ENCODE data around the gene SDK1. TPM values are rescaled to one million over a fixed set of nuclear protein-coding genes. Genes with fewer than 3 reads are reported as not detected.
"Not testable (repeated sequence)": the region's sequence is repeated elsewhere in the genome, so short reads cannot be mapped to it uniquely, and the experiment has no call there.

The SDK1 gene
- polyA plus RNA-seq, 1 donor, result 3.4 TPM

DNA sequence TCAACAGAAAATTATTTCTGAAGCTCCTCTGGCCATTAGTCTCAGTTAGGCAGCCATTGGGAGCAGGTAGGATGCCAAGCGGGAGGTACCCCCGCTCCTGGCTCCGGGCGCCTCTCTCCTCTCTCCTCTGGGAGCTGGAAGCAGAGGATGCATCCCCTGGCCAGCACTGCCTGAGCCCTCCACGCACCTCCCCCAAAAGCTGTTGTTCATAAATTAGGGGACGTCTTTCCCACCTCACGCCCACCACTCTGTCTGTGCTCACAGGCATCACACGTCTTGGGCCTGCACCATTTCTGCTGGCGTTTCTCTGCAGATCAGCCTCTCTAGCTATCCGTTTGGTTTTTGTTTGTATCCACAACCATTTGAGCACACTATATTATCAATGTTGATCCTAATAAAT is 772.0 kb downstream of the SDK1 start:
- DNase-seq (ENCODE audit: low read depth), result no peak

DNA sequence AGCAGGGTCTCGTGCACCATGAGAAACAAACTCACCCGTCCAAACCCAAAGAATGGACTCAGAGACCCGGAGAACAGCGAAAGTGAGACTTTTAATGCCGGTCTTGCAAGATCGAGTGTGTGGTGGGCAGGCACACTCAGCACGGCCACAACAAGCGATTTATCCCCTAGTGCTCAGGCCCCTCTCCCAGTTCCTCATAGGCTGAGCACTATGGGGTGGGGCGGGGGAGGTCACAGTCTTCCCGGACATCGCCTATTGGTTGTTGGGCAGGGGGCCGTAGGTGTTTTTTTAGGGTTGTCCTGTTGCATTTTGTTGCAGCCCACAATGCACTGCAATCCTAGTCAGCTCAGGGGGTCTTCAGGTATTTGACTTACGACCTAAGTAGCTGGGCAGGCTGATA is 772.7 kb downstream of the SDK1 start:
- no peak for DNase-seq (ENCODE audit: low read depth)

DNA sequence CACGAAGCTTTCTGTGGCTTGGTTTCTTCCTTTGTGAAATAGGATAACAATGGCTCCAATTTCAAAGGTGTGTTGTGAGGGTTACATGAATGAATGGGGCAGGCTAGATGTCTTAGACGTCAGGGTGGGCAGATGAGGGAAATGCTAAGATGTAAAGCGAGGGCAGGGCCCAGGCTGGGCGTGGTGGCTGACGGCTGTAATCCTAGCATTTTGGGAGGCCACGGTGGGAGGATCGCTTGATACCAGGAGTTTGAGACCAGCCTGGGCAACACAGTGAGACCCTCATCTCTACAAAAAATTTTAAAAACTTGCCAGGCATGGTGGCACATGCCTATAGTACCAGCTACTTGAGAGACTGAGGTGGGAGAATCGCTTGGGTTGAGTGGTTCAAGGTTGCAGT is 773.4 kb downstream of the SDK1 start:
- DNase-seq (ENCODE audit: low read depth), result no peak

GRCh38 chr7:4074994-4075393 is 773.9 kb downstream of the SDK1 start:
- DNase-seq (ENCODE audit: low read depth), result no peak

- DNase-seq (ENCODE audit: low read depth), result no peak
Observed at GRCh38 chr7:4076701-4077294, 775.7 kb downstream of the SDK1 start.

- no peak for DNase-seq (ENCODE audit: low read depth)
Observed at GRCh38 chr7:4077980-4078379, 776.9 kb downstream of the SDK1 start.

- DNase-seq (ENCODE audit: low read depth), result no peak
Observed at GRCh38 chr7:4078580-4078979, 777.5 kb downstream of the SDK1 start.

DNA sequence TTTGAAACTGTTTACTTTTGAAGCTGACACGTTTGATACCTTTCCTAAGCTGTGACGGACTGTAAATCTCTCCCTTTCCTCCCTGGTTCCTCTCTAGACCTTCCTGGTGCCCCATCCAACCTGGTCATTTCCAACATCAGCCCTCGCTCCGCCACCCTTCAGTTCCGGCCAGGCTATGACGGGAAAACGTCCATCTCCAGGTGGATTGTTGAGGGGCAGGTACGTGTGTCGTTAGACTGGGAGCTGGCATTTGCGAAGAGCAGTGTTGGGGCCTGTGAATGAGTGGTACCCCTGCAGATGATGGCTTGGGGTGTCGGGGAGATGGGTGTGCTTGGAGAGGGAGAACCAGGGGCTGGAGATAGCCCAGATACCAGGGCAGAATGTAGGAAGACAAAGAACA is 778.3 kb downstream of the SDK1 start:
- no peak for DNase-seq (ENCODE audit: low read depth)

DNA sequence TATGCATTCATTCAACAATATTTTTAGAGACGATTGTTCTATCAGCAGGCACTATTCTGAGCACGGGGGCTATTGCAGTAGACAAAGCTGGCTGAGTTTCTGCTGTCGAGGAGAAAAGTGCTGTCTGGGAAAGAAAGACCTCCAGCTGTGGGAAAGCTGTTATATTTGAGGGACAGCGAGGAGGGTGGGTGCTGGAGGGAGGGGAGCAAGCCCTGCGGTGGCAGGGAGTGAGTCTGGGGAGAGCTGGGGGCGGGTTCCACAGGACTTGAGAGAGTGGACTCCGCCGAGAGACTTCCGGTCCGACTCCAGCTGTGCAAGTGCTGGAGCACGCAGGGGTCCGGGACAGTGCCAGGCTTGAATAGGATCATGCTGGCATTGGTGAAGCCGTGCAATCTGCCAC is 778.9 kb downstream of the SDK1 start:
- DNase-seq (ENCODE audit: low read depth), result no peak

DNA sequence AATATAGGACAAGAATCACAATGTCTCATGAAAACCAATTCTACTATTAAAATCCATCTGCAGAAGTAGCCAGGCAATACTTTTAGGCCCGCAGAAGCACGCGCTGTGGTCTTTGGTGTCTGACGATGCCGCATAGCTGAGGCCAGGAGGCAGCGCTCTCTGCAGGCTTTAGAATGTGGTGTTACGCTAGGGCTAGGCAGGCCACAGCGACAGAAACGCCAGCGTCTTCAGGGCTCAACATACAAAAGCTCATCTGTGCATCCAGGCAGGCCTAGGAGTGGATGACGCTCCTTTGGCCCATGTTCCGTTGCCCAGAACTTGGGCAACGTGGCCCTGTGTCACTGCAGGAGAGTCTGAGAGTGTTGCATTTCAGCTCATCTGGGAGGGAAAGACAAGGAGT is 779.9 kb downstream of the SDK1 start:
- no peak for DNase-seq (ENCODE audit: low read depth)

DNA sequence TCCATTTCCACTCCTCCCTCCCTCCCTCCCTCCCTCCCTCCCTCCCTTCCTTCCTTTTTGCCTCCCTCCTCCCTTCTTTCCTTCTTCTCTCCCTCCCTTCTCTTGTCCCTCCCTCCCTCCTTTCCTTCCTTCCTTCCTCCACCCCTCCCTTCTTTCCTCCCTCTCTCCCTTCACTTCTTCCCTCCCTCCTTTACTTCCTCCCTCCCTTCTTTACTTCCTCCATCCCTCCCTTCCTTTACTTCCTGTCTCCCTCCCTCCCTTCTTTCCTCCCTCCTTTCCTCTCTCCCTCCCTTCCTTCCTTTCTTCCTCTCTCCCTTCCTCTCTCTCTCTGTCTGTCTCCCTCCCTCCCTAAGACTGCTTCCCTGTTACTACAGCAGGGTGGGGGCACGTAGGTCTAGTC is 782.5 kb downstream of the SDK1 start:
- DNase-seq (ENCODE audit: low read depth), result no peak

DNA sequence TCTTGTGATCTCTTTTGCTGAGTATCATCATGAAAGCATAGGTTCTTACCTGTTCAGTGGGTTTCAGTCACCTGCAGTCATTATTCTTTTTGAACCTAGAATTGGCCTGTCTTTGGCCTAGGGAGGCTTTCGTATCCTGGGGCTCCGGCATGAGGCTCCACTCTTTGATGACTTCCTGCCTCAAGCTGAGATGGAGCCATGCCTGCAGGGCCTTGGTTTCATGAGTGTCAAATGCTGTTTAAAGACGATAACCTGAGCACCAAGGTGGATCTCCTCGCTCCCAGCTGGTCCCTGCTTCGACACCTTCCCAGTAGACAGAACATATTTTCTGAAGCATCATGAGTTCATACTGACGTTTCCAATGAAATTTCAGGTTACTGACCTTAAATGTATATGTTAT is 783.2 kb downstream of the SDK1 start:
- no peak for DNase-seq (ENCODE audit: low read depth)

GRCh38 chr7:4085937-4086691 is 785.1 kb downstream of the SDK1 start:
- DNase-seq (ENCODE audit: low read depth), result no peak

GRCh38 chr7:4086723-4087122 is 785.7 kb downstream of the SDK1 start:
- no peak for DNase-seq (ENCODE audit: low read depth)

DNA sequence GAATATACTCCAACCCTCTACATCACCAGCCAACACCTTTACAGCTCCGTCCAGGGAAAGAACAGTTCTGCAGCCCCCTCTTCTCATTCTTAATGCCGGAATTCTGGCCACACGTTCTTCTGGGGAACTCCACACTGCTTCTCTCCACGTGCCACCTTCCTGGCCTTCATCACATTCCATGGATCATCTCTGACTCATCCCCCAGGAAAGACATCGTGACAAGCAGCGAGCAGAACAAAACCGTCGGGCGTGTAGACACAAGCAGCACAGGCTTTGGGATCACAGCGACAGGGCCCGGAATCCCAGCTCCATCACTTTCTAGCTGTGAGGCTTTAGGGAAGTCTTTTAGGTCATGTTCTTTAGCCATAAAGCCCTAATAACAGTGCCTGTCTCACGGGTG is 790.7 kb downstream of the SDK1 start:
- no peak for DNase-seq (ENCODE audit: low read depth)

DNA sequence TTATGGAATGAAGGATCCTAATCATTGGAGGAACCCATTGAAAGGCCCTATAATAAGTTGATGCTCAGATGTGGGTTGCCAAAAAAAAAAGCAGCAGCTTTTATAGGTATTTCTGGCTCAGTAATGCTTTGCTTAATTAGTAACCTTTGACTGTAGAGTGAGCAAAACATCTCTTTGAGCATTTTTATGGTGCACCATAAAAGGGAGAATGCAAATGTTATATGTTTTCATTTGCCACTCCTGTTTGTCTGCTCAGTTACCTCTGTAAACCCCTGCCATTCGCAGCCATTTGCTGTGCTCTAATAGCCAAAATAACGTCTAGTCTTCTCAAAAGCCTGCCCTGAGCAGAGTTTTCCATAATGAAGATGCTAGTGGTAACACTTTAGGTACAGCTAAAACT is 792.0 kb downstream of the SDK1 start:
- DNase-seq (ENCODE audit: low read depth), result no peak

DNA sequence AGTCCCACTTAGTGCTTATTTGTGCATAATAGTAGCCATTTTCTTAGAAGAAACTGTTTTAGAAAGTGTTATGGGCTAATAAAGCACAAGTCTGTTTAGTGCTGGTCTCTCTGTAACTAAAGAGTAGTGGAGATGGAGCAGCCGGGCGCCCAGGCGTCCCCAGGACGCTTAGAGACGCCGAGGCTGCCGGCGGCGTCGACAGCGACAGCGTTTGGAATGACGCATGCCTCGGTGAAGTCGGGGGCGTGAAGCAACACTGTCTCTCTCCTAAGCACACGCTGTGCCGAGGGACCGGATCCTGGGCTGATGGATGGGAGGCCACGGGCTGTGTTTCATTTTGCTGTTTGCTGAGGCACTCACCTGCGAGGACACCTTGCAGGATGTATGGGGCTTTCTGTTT is 792.4 kb downstream of the SDK1 start:
- DNase-seq (ENCODE audit: low read depth), result no peak

GRCh38 chr7:4094158-4094557 is 793.1 kb downstream of the SDK1 start:
- DNase-seq (ENCODE audit: low read depth), result not testable (repeated sequence)

DNA sequence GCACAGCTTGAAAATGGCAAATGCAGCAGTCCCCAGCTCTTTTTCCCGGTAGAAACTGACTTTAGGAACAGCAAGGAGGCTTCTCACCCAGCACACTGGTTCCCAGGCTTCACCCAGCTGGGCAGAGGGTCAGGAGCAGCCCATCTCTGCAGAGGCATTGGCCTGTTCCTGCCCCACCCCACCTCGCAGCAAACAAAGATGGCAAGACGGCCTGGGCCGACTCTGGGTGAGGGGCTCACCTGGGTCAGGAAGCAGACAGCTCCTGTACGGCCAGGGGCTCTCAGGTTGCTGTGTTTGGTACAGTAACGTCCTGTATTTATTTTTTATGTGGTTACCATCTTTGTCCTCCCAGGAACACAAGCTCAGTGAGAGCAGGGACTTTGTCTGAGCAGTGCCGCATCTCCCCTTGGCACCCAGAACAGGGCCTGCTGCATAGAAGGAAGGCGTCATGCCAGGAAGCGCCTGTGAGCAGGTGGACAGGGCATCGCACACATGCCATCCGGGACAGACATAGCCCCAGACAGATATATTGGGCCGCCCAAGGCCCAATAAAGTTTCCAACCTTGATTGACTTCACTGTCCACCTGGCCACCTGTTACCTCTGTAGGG is 796.1 kb downstream of the SDK1 start:
- no peak for DNase-seq (ENCODE audit: low read depth)

GRCh38 chr7:4098169-4098568 is 797.1 kb downstream of the SDK1 start:
- DNase-seq (ENCODE audit: low read depth), result no peak

DNA sequence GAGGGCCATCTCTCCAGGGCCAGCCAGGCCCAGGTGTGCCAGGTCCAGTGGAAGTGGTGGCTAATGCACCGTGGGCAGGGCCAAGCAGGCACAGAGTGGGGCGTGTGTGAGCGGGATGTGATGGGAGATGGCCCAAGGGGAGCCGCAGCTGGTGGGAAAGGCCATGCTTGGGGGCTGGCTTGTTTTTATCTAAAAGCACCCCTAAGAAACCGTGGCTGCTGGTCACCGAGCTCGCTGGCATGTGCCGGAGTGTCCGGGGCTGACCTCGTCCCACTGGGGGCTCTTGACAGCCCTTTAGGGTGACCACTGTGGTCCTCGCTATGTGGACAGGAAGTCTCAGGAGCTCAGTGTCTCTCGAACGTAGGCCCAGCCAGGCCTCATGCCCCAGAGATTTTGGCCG is 798.6 kb downstream of the SDK1 start:
- DNase-seq (ENCODE audit: low read depth), result no peak

DNA sequence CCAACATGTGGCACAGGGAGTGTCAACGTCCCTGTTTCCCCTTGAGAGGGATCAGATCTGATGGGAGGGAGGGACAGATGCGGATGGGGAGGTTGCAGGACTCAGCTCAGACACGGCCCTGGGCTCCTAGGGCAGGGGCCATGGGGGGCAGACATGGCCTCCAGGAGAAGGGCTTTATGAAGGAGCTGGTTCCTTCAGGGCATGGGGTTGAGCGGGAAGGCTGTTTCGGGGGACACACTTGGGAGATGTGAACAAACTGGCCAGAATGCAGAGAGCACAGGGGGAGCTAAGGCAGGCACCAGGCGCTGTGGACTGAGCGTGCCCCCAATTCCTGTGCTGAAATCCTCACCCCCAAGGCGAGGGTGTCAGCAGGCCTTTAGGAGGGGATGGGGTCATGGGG is 799.1 kb downstream of the SDK1 start:
- DNase-seq (ENCODE audit: low read depth), result no peak

- DNase-seq (ENCODE audit: low read depth), result no peak
Observed at GRCh38 chr7:4100691-4101090, 799.6 kb downstream of the SDK1 start.

Data from forelimb muscle (tissue), 1 donor.